T1000 (cell line): Measurements from ENCODE around the gene AMIGO3.
"Not testable (repeated sequence)": the region's sequence is repeated elsewhere in the genome, so short reads cannot be mapped to it uniquely, and the experiment has no call there.

Experiments
- DNase-seq: peaks from one replicate; lab custom pipeline; 2025; ENCODE audit warnings: mixed read lengths; lab: John Stamatoyannopoulos, UW

AMIGO3 gene

GRCh38 chr3:49688338-49689045, 31.0 kb downstream of the AMIGO3 start:
- DNase-seq, result not testable (repeated sequence)

- DNase-seq, result not testable (repeated sequence)
Observed at GRCh38 chr3:49687424-49687795, 32.1 kb downstream of the AMIGO3 start.

DNA sequence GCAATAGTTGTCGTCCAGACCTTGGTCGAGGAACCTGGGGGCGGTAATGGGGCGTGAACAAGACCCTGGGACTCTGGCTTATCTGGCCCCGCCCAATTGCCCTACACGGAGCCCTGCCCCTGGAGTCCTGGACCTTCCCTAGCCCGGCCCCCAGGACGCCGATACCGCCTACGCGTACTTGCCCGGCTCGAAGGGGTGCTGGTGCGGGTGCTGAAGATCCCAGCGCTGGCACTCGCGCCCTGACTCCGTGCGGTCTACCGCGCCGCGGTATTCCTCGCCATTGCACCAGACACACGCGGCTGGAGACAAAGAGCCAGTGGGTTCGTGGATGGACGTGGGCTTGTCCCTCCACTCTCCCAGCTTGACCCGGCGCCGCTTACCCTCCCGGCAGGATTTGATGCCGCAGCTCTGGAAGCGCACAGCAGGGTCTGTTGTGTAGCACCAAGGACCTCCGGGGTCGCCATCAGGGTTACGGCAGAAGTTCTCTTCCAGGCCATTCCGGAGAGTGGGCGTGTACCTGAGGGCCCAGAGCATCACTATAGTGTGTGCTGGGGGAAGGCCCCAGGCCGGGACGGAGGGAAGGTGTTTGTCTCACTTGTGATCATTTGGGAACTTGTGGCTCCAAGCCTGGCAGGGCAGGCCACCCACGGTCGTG, 32.6 kb downstream of the AMIGO3 start:
- not testable (repeated sequence) for DNase-seq

- DNase-seq, result not testable (repeated sequence)
Observed at GRCh38 chr3:49686346-49686745, 33.1 kb downstream of the AMIGO3 start.

- DNase-seq, result not testable (repeated sequence)
Observed at GRCh38 chr3:49685846-49686245, 33.6 kb downstream of the AMIGO3 start.

DNA sequence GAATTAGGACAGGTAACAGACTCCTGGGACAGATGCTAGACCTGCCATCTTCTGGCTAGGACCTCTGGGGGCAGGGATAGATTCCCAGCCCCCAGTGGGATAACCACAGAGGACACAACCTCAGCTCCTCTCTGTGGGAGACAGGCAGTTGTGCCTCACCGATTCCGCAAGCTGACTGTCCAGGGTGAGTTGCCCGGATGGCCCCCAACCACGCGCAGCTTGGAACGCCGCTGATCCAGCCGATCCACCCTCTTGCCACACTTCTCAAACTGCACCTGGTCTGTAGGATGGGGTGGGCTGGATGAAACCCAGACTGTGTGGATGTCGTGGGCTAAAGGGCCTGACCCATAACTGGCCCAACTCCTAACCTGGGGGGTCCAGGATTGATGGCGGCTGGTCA, 34.4 kb downstream of the AMIGO3 start:
- not testable (repeated sequence) for DNase-seq

DNA sequence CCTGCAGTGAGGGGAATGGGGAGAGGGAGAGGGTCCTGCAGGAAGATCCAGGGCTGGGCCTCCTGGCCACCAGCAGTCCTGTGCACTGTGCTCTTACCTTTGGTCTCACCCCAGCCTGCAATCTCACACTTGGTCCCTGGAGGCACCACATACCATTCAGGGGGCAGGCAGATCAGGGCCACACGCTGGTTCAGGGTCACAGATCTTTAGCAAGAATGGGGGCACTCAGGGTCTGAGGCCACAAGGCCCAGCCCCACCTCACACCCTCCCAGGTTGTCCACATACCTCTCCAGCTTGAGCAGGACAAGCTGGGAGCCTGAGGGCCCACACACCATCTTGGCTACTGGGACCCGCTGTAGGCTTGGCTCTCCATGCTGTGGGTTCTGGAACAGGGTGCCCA, 35.0 kb downstream of the AMIGO3 start:
- DNase-seq, result not testable (repeated sequence)

DNA sequence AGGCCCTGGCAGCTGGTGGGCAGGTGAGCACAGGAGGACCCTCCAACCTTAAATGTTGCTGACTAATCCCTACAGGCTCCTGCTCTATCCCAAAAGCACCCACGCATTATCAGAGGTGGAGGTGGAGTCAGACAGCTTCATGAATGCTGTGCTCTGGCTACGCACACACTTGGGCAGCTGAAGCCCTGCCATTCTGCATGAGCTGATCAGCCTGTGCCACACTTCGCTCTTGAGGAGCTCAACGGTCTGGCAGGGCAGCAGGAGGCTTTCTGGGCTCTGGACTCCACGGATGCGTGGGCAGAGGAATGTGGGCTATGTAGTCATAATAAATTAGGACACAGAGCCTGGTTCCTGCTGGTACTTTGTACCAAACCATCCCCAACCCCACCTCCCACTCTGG, 36.3 kb downstream of the AMIGO3 start:
- no peak for DNase-seq

DNA sequence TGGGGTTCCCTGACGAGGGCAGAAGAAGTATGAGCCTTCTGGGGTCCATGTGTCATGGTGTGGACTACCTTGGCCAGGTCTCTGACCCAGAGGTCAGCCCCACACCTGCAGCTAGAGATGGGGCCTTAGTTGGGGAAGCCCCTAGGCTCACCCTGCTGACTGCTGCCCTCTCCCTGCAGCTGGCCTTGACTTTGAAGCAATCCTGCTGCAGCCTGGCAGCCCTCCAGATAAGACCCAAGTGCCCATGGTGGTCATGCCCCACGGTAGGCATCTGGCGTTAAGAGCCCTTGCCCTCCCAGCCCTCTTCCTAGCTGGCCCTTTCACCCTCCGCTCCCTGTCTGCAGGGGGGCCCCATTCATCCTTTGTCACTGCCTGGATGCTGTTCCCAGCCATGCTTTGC, 37.9 kb downstream of the AMIGO3 start:
- DNase-seq, result no peak

DNA sequence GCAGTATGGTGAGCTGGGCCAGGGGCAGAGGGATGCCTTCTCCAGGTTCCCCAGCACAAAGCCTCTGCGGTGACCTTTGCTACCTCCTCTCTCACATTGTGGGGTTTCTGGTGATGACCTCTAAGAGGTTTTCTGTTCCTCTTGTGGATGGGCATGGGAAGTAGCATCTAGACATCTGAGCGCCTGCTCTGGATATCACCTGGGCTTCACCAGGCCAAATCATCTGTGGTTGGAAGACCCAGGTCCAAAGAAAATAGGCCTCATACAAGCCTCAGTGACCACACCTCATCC, 38.3 kb downstream of the AMIGO3 start:
- no peak for DNase-seq

DNA sequence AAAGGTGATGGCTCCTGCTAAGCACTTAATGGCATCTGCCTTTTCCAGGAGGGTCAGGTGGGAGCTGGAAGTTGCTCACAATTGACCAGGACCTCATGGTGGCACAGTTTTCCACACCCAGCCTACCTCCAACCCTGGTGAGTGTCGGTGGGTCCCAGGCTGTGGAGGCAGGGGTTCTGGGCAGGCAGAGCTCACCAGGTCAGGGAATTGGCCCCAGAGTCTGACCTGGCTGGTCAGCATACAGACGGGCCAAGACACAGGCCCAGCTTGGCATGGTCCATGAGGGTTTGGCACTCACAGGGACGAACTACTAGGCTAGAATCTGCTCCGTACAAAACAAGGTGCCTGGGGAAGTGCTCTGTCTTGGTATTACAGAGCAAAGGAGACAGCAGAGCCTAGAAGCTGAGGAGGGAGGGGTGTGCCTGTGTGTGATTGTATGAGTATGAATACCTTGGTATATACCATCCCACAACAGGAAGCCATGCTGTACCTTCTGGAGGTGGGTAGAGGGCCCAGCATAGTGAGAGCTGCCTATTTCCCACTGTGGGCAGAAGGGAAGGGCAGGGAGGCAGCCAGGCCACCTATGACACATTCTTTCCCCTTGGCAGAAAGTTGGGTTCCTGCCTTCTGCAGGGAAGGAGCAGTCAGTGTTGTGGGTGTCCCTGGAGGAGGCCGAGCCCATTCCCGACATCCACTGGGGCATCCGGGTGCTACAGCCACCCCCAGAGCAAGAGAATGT, 38.8 kb downstream of the AMIGO3 start:
- no peak for DNase-seq

DNA sequence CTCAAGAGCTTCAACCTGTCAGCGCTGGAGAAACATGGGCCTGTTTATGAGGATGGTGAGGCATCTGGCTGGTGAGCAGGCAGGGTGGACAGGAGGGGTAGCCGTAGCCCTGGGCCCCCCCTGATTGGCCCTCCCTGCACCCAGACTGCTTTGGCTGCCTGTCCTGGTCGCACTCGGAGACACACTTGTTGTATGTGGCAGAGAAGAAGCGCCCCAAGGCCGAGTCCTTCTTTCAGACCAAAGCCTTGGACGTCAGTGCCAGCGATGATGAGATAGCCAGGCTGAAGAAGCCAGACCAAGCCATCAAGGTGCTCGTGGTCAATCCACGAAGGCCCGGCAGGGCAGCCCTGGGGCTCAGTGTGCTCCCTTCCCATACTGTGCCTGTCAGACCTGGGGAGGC, 43.6 kb downstream of the AMIGO3 start:
- no peak for DNase-seq

GRCh38 chr3:49674497-49674983, 44.9 kb downstream of the AMIGO3 start:
- no peak for DNase-seq

GRCh38 chr3:49673715-49674496, 45.6 kb downstream of the AMIGO3 start, which contains the start of gene APEH:
Gene APEH, plus strand, starts transcription at chr3:49674351. Its CDS starts 51 bp downstream, at chr3:49674402.
- no peak for DNase-seq

DNA sequence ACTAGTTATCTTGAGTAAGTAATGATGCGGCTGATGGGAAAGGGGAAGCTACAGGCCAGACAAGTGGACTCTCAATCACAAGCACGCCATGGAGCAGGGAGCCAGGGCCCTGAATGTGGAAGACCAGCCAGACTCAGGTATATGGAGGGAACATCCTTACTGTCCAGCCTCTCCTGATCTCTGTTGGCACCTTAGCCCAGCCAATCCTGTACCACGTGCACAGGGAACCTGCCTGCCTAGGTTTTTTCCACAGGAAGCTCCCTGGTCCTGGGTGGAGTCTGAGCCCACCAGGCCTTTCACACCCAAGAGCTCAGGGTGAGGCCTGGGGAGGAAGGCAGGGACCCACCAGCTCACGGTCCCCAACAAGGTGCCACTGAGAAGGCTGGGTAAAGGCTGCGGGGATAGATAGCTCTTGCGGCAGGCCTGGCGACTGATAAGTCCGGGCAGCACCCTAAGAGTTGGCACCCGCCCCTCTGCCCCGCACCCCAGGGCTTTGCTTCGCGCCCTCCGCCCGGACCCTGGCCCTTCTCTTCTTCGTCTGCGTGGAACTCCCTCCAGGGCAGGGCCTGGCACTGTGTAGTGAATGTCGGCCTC, 46.3 kb downstream of the AMIGO3 start:
- no peak for DNase-seq

- no peak for DNase-seq
Observed at GRCh38 chr3:49671291-49672288, 47.9 kb downstream of the AMIGO3 start.

- DNase-seq, result no peak
Observed at GRCh38 chr3:49670940-49671290, 48.6 kb downstream of the AMIGO3 start.

DNA sequence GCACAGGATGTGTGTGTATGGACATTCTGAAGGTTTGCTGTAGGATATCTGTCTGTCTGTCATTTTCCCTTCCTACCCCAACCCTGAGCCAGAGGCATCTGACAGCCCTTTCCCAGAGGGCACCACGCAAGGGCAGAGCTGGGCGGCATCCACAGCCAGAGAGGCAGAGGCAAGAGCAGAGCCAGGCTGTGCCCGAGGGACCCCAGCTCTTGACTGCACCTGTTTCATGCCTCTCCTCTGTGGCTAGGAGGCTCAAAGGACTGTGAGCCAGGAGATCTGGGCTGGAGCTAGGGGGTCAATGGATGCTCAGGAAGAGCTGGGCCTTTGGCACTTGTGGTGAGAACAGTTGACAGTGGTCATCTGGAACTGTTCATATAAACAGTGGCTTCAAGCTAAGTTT, 50.1 kb downstream of the AMIGO3 start:
- DNase-seq, result no peak

DNA sequence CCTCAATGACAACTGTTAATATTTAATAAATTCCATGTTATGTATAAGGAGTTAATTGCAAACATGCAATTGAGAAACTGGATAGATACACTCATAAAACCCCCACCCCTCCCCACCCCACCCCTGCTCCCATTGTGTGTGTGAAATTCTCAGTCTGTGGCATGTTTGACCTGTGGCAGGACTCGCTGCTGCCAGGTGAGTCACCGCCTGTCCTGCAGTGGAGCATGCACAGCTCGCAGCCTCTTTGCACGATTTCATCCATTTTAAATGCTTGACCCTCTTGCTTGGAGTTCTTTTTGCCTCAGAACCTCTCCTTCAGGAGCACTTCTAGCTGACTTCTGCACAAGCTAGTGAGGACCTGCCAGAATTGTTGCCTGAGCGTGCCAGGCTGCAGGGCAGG, 50.6 kb downstream of the AMIGO3 start:
- peak; percentile 6 for DNase-seq

GRCh38 chr3:49668414-49668797, 51.1 kb downstream of the AMIGO3 start:
- peak; percentile 12 for DNase-seq
